ENCODE measurements around the gene EVX1.

EVX1 gene

DNA sequence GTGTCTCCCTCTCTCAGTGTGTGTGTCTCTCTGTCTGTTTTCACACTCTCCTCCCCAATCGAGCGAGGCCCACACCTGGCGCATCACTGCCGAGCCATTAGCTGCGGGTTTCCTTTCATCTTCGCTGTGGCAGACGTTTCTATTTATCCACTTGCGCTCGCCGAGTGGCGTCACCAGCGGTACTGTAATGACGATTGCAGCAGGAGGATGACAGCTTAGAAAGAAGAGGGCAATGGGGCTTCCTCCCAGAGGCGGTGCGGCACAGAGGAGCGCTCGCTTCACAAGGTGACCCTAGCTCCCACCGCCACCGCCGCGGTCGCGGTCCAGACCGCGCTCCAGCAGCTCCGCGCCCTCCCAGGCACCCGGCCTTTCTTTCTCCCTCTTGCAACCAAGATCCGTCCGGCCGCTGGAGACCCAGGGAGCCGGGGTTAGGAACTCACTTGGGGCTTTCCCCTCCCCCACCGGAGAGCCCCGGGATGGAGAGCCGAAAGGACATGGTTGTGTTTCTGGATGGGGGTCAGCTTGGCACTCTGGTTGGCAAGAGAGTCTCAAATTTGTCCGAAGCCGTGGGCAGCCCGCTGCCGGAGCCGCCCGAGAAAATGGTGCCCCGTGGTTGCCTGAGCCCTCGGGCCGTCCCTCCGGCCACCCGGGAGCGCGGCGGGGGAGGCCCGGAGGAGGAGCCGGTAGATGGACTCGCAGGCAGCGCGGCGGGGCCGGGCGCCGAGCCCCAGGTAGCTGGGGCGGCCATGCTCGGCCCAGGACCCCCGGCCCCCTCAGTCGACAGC is at the start of gene EVX1:
Gene EVX1, plus strand, starts transcription at position 248 of the 785 bp plus-strand sequence. Its CDS starts 229 bp downstream, at position 477.
- peaks cover 0 to 54% (median 46%) of the 10 kb centered on the region in 4 donors for H3K4me1 ChIP-seq
- peak within 1 kb of the TSS in 1 of 2 donors; percentile 28 for H3K4me3 ChIP-seq
- intact Hi-C loops (cut with DNase I; ENCODE audit: low total_unique reads), result no loop called here
- H3K36me3 ChIP-seq, result no peaks in the 10 kb centered on the region
- no peak for DNase-seq
- no peak within 1 kb of the TSS for H3K27ac ChIP-seq
- H3K9me3 ChIP-seq, result no peaks in the 10 kb centered on the region
- TF ChIP-seq, protein P1, sequence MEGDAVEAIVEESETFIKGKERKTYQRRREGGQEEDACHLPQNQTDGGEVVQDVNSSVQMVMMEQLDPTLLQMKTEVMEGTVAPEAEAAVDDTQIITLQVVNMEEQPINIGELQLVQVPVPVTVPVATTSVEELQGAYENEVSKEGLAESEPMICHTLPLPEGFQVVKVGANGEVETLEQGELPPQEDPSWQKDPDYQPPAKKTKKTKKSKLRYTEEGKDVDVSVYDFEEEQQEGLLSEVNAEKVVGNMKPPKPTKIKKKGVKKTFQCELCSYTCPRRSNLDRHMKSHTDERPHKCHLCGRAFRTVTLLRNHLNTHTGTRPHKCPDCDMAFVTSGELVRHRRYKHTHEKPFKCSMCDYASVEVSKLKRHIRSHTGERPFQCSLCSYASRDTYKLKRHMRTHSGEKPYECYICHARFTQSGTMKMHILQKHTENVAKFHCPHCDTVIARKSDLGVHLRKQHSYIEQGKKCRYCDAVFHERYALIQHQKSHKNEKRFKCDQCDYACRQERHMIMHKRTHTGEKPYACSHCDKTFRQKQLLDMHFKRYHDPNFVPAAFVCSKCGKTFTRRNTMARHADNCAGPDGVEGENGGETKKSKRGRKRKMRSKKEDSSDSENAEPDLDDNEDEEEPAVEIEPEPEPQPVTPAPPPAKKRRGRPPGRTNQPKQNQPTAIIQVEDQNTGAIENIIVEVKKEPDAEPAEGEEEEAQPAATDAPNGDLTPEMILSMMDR (IDR thresholded peaks at IDR 0.05), result no peak
- peaks cover 6 to 97% of the 10 kb centered on the region in 2 donors for H3K27me3 ChIP-seq

DNA sequence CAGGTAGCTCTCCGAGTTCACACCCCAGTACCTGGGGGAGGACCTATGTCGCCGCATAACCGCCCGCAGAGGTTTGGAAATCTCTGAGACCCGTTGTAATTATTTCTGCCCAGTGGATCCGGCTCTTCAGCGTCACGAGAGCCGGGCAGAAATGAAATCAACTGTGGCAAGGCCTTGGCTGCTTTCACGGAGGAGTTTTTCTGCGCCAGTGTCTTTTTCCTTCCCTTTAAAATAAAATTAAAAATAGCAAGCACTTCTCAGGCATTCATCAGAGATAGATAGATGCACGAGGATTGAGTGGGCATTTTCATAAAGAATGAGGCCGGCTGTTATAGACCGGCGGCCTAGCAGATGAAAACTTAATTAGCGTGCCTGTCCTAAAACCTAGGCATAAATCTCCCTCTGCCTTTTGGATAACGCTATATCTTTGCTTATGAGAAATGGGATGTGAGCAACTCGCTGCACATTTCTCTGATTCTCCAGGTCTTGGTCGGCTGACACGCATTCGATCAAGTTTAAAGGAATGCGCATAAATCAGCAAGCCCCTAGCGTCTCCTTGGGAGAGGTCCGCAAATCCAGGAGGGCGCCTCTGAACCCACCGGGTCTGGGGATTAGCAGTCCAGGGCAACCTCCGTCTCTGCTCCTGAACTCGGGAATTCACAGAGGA is 49.1 kb upstream of the EVX1 start:
- intact Hi-C loops (cut with DNase I; ENCODE audit: low total_unique reads), result loop anchor here (10.0 kb wide), 2 partner anchors 731 to 901 kb away; no protein-coding TSS in a partner anchor
- peaks cover 0 to 95% of the 10 kb centered on the region in 2 donors for H3K27me3 ChIP-seq
- no peak overlapping the region for H3K27ac ChIP-seq
- no peaks in the 10 kb centered on the region for H3K9me3 ChIP-seq
- peaks cover 0 to 16% (median 8%) of the 10 kb centered on the region in 4 donors for H3K4me1 ChIP-seq
- no peaks in the 10 kb centered on the region for H3K36me3 ChIP-seq
- peak overlapping the region in 1 of 2 donors; percentile 42 for H3K4me3 ChIP-seq
- TF ChIP-seq, protein P1 (IDR thresholded peaks at IDR 0.05), result no peak
- peak; percentile 14 to 33 for DNase-seq

DNA sequence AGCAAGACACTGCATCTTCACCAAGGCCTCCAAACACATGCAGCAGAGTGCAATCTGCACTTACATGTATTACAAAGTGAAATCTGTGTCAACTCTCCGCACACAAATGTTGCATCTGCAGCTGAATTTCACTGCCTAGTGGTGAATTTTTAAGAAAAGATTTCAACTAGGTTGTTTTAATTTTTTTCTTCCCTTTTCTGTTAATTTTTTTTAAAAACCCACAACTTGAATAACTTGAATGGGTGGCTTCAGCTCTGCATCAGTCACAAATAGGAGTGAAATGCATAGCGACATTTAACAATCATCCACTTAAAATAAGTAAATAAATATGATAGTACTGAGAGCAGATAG is 48.6 kb upstream of the EVX1 start:
- TF ChIP-seq, protein P1 (IDR thresholded peaks at IDR 0.05), result no peak
- Histone ChIP-seq H3K36me3 (no peaks in the 10 kb centered on the region), H3K4me1 (peaks cover 0 to 21% (median 10%) of the 10 kb centered on the region in 4 donors), H3K4me3 (no peak overlapping the region), H3K27ac (no peak overlapping the region), H3K27me3 (peaks cover 2 to 95% of the 10 kb centered on the region in 2 donors), H3K9me3 (no peaks in the 10 kb centered on the region)
- intact Hi-C loops (cut with DNase I; ENCODE audit: low total_unique reads), result loop anchor here (10.0 kb wide), 2 partner anchors 731 to 901 kb away; no protein-coding TSS in a partner anchor
- DNase-seq, result no peak

DNA sequence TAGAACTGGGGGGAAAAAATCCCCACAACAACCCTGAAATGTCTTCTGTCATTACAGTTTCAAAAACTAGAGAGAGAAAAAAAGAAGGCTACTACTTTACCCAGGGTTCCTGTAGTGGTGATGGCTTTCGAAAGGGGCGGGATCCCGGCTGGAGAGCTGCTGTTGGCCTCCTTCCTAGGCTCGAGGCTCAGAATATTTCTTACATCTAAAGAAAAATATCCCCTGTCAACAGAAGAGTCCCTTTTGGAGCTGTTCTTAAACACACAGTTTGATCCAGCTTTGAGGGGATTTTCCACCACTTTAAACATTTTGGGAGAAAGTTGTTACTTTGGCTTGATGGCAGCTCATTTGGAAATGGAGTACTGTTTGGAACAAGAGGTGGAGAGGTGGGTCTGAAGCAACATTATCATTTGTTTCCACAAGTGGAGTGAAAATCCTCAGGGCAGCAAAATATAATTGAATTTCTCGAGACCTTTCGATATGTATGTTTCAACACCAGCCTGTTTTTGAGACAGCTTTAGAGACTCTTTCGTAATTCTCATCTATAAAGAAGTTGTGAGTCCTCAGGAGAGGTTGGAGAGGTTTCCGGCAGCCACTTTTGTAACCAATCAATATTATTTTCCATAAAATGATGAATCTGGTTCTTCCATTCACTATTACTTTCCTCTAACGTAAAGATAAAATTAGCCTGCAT is 47.8 kb upstream of the EVX1 start:
- Histone ChIP-seq H3K36me3 (no peaks in the 10 kb centered on the region), H3K9me3 (no peaks in the 10 kb centered on the region), H3K4me3 (no peak overlapping the region), H3K27ac (no peak overlapping the region), H3K4me1 (peaks cover 0 to 29% (median 13%) of the 10 kb centered on the region in 4 donors), H3K27me3 (peaks cover 4 to 95% of the 10 kb centered on the region in 2 donors)
- intact Hi-C loops (cut with DNase I; ENCODE audit: low total_unique reads), result loop anchor here (10.0 kb wide), 2 partner anchors 730 to 900 kb away; no protein-coding TSS in a partner anchor
- TF ChIP-seq, protein P1 (IDR thresholded peaks at IDR 0.05), result no peak
- no peak for DNase-seq

DNA sequence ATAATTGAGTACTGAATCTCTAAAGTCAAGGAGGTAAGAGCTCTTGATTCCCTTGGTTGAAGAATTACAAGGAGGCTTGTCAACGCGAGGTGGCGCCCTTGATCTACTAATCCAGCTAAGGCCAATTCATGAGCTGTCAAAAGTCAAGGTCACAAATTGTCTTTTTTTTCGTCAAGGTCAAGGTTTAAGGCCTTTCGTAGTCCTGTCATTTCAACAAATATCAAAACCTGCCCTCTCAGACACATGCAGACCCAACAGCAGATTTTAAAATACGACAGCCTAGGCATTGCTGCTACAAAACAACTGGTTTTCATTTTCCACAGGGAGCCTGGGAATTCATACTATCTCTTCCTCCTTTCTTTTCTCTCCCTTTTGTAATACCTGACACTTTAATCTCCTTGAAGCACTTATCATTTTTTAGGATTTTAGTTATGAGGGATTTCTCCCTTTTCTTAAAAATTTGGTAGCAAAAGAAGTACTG is 46.3 kb upstream of the EVX1 start:
- Histone ChIP-seq H3K27ac (no peak overlapping the region), H3K4me1 (peaks cover 0 to 44% (median 20%) of the 10 kb centered on the region in 4 donors), H3K36me3 (no peaks in the 10 kb centered on the region), H3K9me3 (no peaks in the 10 kb centered on the region), H3K4me3 (no peak overlapping the region), H3K27me3 (peaks cover 4 to 96% of the 10 kb centered on the region in 2 donors)
- intact Hi-C loops (cut with DNase I; ENCODE audit: low total_unique reads), result loop anchor here (10.0 kb wide), 2 partner anchors 728 to 898 kb away; no protein-coding TSS in a partner anchor
- DNase-seq, result peak; percentile 88 to 89
- TF ChIP-seq, protein P1 (IDR thresholded peaks at IDR 0.05), result peak; percentile 67 to 69

Measured in tibial artery (tissue), 4 donors.